ENCODE data around the gene STAB2. TPM values are rescaled to one million over a fixed set of nuclear protein-coding genes. Genes with fewer than 3 reads are reported as not detected.

Gene STAB2
- total RNA-seq, 1 donor from 2014 or later, result not detected

DNA sequence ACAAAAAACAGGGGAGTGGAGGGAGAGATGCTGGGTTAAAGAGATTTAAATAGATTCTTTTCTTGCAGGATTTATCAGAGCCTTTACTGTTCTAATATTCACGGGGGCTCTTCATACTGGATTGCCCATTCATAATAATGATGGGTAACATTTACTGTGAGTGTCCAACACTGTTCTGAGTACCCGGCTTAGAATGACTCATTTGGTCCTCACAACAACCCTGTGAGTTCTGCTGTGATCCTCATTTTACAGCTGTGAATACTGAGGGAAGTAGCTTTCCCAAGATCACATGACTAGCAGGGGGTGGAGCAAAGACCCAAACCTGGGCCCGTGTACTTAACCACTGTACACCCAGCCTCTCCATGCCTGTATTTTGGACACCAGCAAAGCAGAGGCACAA lies 140.6 kb downstream of the STAB2 start:
- Histone ChIP-seq H3K36me3 (no peaks in the 10 kb centered on the region), H3K4me3 (no peak overlapping the region), H3K27ac (no peak overlapping the region), H3K9me3 (ENCODE audit: low read depth) (no peaks in the 10 kb centered on the region), H3K4me1 (no peaks in the 10 kb centered on the region), H3K9ac (no peak overlapping the region), H4K20me1 (ENCODE audit: low read depth) (no peaks in the 10 kb centered on the region), H2AFZ (replicated peaks) (no peak overlapping the region), H3K27me3 (no peaks in the 10 kb centered on the region), H3K79me2 (ENCODE audit: low read depth) (no peaks in the 10 kb centered on the region), H3K4me2 (no peak overlapping the region), H3F3A (ENCODE audit: low read depth) (no peaks in the 10 kb centered on the region)
- Mint-ChIP-seq H3K27ac (no peak overlapping the region), H3K36me3 (no peaks in the 10 kb centered on the region), H3K4me1 (no peaks in the 10 kb centered on the region), H3K27me3 (ENCODE audit: insufficient read depth, low read depth) (peaks cover 3% of the 10 kb centered on the region), H3K9me3 (peaks cover 9% of the 10 kb centered on the region), H3K4me3 (no peak overlapping the region)
- DNase-seq (ENCODE audit: low spot score), result no peak
- no peak for TF ChIP-seq EZH2 (IDR thresholded peaks at IDR 0.05)
- TF ChIP-seq, protein P1, sequence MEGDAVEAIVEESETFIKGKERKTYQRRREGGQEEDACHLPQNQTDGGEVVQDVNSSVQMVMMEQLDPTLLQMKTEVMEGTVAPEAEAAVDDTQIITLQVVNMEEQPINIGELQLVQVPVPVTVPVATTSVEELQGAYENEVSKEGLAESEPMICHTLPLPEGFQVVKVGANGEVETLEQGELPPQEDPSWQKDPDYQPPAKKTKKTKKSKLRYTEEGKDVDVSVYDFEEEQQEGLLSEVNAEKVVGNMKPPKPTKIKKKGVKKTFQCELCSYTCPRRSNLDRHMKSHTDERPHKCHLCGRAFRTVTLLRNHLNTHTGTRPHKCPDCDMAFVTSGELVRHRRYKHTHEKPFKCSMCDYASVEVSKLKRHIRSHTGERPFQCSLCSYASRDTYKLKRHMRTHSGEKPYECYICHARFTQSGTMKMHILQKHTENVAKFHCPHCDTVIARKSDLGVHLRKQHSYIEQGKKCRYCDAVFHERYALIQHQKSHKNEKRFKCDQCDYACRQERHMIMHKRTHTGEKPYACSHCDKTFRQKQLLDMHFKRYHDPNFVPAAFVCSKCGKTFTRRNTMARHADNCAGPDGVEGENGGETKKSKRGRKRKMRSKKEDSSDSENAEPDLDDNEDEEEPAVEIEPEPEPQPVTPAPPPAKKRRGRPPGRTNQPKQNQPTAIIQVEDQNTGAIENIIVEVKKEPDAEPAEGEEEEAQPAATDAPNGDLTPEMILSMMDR (IDR thresholded peaks at IDR 0.05), result no peak
- TF ChIP-seq EZH2phosphoT487 (IDR thresholded peaks at IDR 0.05), result no peak

DNA sequence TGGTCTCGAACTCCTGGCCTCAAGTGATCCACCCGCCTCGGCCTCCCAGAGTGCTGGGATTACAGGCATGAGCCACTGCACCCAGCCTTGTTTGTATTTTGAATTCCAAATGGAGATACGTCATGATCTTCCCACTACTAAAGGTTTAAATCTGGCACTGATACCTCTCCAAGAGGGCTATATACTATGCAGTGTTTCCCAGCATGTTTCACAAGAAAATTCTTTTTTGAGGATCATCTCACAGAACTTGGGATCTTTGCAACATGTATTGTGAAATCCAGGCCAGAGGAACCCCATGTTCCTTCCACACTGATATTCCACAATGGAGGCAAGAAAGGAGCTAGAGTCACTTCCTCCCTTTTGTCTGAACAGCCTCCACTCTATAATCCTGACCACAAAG lies 141.2 kb downstream of the STAB2 start:
- Histone ChIP-seq H3K79me2 (ENCODE audit: low read depth) (no peaks in the 10 kb centered on the region), H3K4me2 (no peak overlapping the region), H4K20me1 (ENCODE audit: low read depth) (no peaks in the 10 kb centered on the region), H3K27ac (no peak overlapping the region), H3K36me3 (no peaks in the 10 kb centered on the region), H3K27me3 (no peaks in the 10 kb centered on the region), H2AFZ (replicated peaks) (no peak overlapping the region), H3K4me1 (no peaks in the 10 kb centered on the region), H3K9me3 (ENCODE audit: low read depth) (no peaks in the 10 kb centered on the region), H3F3A (ENCODE audit: low read depth) (no peaks in the 10 kb centered on the region), H3K4me3 (no peak overlapping the region), H3K9ac (no peak overlapping the region)
- TF ChIP-seq EZH2 (IDR thresholded peaks at IDR 0.05) (no peak), EZH2phosphoT487 (IDR thresholded peaks at IDR 0.05) (no peak)
- TF ChIP-seq, protein P1 (IDR thresholded peaks at IDR 0.05), result no peak
- DNase-seq (ENCODE audit: low spot score), result no peak
- no peak overlapping the region for H3K4me3 Mint-ChIP-seq
- no peaks in the 10 kb centered on the region for H3K4me1 Mint-ChIP-seq
- H3K36me3 Mint-ChIP-seq, result no peaks in the 10 kb centered on the region
- no peak overlapping the region for H3K27ac Mint-ChIP-seq
- H3K27me3 Mint-ChIP-seq (ENCODE audit: insufficient read depth, low read depth), result peaks cover 3% of the 10 kb centered on the region
- H3K9me3 Mint-ChIP-seq, result peaks cover 9% of the 10 kb centered on the region

- H3K36me3 Mint-ChIP-seq, result no peaks in the 10 kb centered on the region
Measured at GRCh38 chr12:103729499-103729898, 142.4 kb downstream of the STAB2 start.

More at GRCh38 chr12:103729499-103729898, 142.4 kb downstream of the STAB2 start:
- TF ChIP-seq, protein P1 (IDR thresholded peaks at IDR 0.05), result no peak
- TF ChIP-seq EZH2phosphoT487 (IDR thresholded peaks at IDR 0.05) (no peak), EZH2 (IDR thresholded peaks at IDR 0.05) (no peak)
- no peaks in the 10 kb centered on the region for H3K4me1 ChIP-seq
- DNase-seq (ENCODE audit: low spot score), result no peak
- no peak overlapping the region for H3K4me2 ChIP-seq
- no peaks in the 10 kb centered on the region for H3K36me3 ChIP-seq
- Mint-ChIP-seq H3K4me3 (no peak overlapping the region), H3K4me1 (no peaks in the 10 kb centered on the region), H3K27me3 (ENCODE audit: insufficient read depth, low read depth) (peaks cover 3% of the 10 kb centered on the region), H3K27ac (no peak overlapping the region), H3K9me3 (peaks cover 9% of the 10 kb centered on the region)
- H3K79me2 ChIP-seq (ENCODE audit: low read depth), result no peaks in the 10 kb centered on the region
- no peak overlapping the region for H3K4me3 ChIP-seq
- no peaks in the 10 kb centered on the region for H3K9me3 ChIP-seq (ENCODE audit: low read depth)
- no peak overlapping the region for H3K9ac ChIP-seq
- no peaks in the 10 kb centered on the region for H4K20me1 ChIP-seq (ENCODE audit: low read depth)
- H2AFZ ChIP-seq (replicated peaks), result no peak overlapping the region
- H3K27me3 ChIP-seq, result no peaks in the 10 kb centered on the region
- no peak overlapping the region for H3K27ac ChIP-seq
- no peaks in the 10 kb centered on the region for H3F3A ChIP-seq (ENCODE audit: low read depth)

All from neural progenitor cell (in vitro differentiated cells).